Stromal cell of bone marrow (primary cell): ENCODE data around the gene EIF4EBP3.

Experiments
- DNase-seq: peaks from one replicate; pipeline ENCODE4 v3.0.0-alpha.2; 2012; ENCODE audit warnings: low read depth

Gene EIF4EBP3

DNA sequence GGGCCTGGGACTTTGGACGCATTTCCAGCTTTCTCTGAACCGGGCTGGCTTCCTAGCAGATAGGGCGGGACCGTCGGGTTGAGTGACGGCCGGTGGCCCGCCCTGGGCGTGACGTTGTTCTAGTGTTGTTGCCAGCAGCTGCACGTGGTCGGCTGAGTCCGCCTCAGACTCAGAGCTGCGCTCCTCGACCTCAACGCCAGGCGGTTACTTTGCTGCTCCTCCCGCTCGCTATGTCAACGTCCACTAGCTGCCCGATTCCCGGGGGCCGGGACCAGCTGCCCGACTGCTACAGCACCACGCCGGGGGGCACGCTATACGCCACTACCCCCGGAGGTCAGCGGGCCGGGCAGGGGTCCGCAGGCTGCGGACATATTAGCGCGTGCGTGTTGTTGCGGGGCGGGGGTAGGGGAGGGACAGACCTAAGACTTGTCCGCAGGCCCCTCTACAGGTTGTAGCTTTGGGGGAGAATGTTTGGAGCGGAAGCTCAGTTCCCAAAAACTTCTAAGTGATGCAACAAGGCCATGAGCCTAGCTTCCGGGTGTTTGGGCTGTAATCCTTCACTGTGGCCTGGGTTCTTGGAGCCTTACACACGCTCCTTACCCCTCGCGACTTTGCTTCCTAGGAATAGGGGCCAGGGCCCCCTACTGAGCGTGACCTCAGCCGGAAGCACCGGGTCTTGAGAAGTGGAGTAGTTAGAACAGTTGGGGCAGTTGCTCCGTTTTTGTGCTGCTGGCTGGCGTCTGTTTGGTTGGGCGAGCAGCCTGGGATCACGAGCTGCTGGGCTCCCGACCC is at the start of gene EIF4EBP3:
Gene EIF4EBP3 (plus strand): TSS at position 155 of the 792 bp plus-strand sequence. CDS start 76 bp downstream, at position 231.
- peak; percentile 94 for DNase-seq

DNA sequence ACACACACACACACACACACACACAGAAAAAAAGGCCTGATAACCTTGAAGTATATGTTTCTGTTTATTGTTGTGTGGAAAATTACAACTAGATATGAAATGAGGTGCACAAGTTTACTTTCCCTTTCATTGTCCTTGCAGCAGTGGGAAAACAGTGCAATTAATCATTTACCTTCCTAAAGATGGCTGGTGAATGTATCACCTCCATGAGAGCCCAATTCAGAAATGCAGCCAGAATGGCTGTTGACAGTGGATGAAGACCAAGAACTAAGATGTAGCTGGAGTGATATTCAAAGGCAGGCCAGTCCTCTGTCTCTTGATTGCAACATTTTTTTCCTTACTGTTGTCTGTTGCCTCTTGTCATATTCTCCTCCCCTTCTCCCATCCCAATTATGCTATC is 49.6 kb upstream of the EIF4EBP3 start:
- DNase-seq, result no peak

DNA sequence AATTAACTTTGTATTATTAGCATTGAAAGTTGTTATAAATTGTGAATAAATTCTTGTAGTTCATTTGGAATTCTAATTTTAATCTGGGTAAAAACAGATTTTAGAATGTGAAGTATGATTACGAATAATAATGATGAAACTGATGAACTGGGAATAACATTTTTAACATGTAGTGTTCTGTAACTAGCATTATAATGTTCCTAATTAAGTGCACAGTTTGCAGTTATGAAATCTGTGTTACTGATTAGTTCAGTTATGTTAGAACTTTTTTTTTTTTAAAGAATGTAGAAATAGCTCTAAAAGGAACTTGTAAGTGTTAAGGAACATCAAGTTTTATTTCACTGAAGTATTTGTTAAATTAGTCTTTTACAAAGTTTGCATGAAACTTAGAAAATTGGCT is 48.9 kb upstream of the EIF4EBP3 start:
- DNase-seq, result no peak

DNA sequence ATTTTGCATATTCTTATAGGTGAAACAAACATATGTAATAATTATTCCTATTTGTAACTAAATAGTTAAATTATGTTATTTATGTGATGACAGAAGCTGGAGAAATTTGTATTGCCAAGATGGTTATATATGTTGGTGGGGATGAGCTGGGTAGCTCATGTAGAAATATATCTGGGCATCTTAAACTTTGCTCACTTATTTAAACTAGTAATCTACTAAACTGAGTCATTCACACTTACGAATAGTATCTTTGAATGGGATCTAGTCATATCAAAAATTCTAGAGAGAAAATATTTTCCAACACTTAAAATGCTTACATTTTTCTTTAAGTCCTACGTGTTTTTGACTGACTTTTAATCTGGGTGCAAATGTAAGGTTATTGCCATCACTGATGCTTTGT is 44.6 kb upstream of the EIF4EBP3 start:
- no peak for DNase-seq

DNA sequence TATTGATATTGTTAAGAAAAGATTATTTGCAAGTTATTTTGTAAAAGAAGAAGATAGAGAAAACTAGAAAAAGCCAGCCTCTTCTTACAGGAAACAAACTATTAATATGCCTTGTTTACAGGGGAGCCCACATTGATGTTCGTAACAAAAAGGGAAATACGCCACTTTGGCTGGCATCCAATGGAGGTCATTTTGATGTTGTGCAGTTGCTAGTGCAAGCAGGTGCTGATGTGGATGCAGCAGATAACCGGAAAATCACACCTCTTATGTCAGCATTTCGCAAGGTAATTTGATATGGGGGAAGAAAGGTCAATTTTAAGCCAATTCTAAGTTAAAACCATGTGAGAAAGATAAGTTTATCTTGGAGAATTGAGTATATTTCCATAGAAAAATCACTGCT is 37.6 kb upstream of the EIF4EBP3 start:
- DNase-seq, result no peak

DNA sequence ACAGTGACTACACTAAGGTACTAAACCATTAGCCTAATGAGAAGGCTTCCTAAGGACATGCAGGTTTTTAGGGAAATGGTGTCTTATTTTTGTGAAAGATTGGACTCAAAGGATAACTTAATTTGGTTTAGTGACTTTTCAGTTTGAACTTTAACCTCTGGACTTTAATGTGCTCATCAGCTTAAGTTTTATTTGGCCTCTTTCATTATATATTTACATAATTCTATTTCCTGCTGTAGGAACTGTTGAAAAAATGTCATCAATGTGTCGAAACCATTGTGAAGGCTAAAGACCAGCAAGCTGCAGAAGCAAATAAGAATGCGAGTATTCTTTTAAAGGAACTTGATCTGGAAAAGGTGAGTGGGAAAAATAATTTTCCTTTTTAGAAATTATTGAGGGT is 34.3 kb upstream of the EIF4EBP3 start:
- DNase-seq, result no peak

DNA sequence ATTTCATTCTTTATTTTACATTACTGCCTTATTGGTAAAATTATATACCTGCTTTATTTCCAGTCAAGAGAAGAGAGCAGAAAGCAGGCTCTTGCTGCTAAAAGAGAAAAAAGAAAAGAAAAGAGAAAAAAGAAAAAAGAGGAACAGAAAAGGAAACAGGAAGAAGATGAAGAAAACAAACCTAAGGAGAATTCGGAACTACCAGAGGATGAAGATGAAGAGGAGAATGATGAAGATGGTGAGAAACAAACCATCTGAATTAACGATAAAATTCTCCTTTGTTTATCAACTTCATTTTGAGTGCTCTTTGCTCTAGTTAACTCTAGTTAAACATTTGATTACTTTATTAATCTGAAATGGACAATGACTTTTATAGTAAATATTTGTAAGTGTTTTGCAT is 23.5 kb upstream of the EIF4EBP3 start:
- DNase-seq, result no peak

DNA sequence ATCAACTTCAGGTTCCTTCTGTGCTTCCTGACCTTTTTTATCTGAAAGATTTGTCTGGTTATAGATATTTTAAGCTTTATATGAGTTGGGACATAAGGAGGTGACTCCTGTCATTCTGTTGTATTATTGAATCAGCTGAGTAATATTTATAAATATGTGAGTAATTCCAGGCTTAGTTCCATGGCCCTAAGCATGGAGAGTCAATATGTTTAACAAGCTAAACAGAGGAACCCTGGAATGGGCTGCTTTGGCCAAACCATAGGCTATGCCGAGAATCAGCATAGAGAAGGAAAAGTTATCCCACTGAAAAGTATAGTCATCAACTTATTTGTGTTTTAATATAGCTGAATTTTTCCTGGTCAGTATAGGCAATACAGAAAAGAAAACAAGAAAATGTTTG is 7.2 kb upstream of the EIF4EBP3 start:
- no peak for DNase-seq

DNA sequence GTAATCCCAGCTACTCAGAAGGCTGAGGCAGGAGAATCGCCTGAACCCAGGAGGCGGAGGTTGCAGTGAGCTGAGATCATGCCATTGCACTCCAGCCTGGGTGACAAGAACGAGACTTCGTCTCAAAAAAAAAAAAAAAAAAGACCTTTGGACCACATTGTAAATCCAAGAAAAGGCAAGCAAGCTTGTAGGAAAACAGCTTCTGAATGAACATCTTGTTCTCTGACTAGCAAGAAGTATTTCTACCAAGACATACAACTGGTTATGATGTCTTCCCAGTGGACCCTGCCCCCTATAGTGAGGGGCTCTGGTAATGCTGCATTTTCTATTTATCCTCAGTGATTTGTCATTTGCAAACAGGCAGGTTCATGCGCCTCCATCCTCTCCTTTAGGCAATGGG is 4.5 kb upstream of the EIF4EBP3 start:
- DNase-seq, result no peak

DNA sequence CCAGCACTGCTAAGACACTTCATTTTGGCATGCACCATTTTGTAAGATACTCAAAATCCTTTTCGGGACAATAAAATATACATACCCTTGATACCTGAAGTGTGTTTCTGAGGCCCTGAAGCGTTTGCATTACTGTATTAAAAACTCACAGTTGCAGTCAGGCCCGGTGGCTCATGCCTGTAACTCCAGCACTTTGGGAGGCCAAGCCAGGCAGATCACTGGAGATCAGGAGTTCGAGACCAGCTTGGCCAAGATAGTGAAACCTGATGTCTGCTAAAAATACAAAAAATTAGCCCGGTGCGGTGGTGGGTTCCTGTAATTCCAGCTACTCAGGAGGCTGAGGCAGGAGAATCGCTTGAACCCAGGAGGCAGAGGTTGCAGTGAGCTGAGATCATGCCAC is 2.5 kb upstream of the EIF4EBP3 start:
- no peak for DNase-seq

DNA sequence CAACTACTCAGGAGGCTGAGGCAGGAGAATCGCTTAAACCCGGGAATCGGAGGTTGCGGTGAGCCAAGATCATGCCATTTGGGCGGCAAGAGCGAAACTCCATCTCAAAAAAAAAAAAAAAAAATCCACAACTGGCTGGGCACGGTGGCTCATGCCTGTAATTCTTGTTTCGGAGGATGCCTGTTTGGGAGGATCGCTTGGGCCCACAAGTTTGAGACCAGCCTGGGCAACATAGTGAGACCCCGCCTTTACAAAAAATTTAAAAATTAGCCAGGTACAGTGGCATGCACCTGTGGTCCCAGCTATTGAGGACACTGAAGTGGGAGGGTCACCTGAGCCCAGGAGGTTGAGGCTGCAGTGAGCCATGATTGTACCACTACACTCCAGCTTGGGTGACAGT is 1.9 kb upstream of the EIF4EBP3 start:
- DNase-seq, result no peak

DNA sequence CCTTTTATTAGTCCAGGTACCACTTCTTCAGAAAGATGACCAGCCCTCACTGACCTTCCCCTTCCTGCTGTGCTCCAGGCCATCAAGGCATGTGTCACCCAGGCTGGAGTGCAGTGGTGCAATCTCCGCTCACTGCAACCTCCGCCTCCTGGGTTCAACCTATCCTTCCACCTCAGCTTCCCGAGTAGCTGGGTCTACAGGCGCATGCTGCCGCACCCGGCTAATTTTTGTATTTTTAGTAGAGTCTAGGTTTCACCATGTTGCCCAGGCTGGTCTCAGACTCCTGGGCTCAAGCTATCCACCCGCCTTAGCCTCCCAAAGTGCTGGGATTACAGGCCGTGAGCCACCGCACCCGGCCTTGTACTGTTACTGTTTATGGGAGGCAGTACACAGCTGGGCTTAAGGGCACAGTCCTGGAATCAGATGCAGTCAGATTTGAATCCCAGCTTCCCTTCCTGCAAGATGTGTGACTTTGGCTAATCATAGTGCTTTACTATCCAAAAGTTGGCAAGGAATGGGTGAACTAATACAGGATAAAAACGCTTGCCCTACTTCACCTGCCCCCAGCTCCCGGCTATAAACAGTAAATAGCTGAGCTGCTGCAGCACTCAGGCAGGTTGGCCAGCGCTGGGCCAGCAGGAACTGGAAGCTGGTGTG is 483 bp upstream of the EIF4EBP3 start:
- no peak for DNase-seq

DNA sequence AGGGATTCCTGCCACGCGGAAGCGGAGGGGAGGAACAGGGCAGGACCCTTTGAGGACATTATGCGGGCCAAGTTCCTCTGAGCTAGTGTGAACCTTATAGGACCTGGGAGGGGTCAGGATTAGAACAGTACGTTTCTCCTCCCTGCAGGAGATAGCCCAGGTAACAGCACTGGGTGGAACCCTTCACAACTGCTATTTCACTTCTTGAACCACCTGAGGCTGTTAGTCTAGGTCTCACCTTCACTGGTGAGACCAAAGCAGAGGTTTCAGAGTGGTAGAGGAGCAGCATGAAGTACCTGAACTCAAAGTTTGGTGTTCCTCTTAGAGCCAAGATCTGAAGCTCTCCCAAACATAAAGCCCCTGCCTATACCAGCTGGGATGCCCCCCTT is 832 bp downstream of the EIF4EBP3 start:
- no peak for DNase-seq

DNA sequence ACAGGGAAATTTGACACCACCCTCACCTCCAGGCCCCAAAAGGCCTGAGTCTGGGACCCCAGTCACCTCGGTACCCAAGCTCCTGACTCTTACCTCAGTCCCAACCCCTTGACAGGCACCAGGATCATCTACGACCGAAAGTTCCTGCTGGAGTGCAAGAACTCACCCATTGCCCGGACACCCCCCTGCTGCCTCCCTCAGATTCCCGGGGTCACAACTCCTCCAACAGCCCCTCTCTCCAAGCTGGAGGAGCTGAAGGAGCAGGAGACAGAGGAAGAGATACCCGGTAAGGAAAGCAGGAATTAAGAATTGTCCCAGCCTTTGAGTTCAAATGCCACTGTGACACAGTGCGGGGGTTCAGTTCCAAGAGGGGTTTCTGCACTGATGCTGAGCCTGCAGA is 1.3 kb downstream of the EIF4EBP3 start:
- no peak for DNase-seq

DNA sequence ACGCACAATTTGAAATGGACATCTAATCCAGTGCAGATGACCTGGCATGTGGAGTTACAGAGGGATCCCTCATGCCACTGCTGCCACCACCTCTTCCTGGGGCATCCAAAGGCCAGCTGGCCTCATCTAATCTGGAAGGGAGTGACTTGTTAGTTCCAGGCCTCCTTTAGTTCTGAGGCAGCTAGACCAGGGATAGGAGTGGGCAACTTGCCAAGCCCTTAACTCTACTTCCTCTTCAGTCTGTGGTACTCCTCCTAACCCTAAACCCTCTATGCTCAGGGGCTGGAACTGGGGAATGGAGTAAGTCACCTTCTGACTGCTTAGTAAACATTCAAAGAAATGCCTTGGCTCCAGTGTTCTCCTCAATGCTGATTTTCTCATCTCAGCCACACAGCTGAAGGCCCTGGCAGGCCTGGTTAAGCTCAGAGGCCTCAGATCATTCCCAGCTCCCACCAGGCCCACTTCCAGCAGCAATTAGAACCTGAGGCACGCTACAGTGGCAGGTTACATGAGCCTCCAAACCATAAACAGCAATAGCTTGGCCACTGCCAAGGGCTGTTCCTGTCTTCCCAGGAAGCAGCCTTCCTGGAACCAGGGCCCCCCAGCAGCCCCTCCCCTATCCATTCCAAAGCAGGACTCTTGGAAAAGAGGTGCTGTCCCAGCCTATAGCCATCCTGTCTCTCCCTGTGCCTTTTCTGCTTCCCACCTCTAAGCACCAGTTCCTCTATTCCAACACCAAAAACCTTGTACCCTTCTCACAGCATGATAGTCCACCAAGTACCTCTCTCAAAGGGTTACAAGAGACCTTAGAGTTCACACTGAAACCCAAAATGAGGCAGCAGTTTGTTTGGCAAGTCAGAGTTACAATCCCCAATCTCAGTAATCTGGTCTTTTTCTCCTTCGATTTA is 2.0 kb downstream of the EIF4EBP3 start:
- DNase-seq, result no peak

DNA sequence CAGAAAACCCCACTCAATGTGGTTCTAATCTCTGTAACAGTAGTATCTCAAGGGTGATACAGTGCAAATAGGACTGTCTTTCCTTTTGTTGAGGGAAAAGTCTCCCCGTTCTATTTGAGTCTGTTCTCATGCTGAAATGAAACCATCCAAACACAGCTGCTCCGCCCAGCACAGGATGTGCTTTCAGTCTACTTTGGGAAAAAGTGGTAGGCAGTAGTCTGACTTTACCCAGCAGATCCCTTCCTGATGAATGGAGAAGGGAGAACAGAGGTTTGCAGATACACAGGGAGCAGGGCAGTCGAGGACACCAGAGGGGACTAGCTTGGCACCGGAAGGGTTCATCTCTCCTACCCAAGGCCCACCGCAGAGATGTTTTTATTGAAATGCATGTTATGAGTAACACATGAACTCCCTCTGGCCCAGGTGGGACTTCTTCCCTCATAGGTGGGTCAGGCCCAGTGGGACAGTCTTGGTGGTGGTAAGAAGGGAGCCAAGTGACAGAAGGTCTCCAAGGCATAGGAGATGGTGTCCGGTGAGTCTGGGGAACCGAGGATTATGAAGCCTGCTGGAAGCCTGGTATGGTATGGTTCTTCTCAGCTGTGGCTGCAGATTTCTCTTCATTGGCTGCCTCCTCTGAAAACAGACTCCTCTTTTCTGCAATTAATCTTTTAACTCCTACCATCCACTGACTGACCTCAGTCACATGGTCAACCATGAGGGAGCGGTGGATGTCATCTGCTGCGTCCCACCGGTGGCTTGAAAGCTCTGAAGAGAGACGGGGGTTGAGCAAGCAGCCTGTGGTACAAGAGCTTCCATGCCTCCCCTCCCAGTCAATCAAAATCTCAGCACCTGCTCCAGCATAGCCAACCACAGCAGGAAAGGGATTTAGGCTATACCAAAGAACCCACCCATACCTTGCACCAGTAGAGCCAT is 3.0 kb downstream of the EIF4EBP3 start:
- no peak for DNase-seq

DNA sequence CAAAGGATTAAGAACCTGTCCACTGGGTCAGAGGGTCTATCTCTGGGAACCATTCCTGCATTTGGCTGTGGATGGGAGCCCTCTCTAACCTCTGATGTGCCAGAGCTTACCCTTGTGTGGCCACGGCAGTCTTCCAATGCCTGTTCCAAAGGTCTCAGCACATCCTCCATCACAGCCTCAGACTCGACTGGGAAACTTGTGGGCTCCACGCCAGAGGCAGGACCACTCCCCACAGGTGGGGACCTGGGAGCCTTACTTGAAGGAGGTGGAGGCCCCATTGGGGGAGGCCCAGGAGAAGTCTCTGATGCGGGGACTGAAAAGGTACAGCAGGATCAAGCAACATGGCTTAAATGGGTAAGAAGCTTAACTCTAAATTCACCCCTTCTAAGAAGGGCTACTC is 4.4 kb downstream of the EIF4EBP3 start:
- no peak for DNase-seq

DNA sequence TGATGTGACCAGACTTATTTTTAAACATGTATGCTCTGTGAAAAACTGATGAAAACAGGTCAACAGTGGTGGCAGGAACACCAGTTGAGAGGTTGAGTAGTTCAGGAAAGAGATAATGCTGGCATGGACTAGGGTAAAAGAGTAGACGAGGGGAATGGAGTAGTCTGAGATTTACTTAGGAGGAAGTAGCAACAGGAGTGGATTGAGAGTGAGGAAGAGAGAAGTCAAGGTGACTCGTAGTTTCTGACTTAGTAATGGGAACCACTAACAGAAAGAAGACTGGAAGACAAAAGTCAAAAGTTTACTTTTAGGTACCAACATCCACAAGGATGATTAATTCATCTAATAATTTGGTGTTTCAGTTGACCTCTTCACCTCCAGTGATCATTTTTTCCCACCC is 6.2 kb downstream of the EIF4EBP3 start:
- DNase-seq, result no peak

DNA sequence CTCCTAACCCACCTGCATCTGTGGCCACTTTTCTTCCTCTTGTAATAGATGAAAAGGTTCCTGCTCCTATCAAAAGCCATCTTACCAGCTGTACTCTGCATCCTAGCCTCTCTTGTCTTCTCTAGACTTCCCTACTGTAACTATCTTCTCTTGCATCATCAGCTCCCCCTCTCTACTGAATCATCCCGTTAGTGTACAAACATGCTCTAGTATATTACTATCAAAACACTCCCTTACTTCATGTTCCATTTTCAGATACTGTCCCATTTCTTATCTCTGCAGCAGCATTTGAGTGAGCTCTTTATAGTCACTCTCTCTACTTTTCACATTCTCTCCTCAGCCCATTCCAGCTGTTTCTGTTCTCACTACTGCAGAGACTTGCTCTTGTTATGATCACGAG is 7.0 kb downstream of the EIF4EBP3 start:
- DNase-seq, result no peak

DNA sequence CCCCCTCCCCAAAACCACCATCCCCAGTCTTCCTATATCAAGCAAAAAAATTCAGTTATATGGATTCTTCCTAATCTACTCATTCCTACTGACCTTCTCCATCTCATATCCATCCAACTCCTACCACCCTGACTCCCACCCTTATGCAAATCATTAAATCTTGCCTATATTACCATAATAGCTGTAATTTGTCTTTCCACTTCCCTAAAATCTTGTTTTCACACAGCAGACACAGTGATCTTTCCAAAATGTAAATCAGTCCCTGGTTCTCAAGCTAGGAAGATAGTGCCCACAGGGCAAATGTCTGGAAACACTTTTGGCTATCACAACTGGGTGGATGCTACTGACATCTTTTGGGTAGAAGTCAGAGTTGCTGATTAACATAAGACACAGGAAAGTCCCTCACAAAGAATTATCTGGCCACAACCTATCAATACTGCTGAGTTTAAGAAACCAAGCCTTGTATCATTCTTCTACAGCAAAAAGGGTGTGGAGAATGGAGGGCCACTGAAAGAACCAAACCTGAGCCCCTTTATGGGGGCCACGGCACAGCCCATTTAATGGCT is 8.4 kb downstream of the EIF4EBP3 start:
- DNase-seq, result no peak

DNA sequence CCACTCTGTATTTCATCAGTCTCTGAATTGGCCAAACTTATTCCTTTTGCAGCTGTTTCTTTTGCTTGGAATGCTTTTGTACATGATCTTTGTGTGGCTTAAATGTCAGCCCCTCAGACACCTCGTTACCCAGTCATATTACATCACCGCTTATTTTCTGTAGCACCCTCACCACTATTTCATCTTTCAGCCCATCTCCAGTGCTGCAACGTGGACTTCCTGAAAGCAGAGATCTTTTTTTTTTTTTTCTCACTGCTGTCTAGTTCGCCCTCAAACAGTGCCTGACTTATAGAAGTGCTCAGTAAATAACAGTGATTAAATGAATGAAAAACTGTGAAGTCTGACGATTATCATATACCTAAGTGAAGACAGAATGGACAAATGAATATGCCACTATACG is 9.0 kb downstream of the EIF4EBP3 start:
- DNase-seq, result no peak
